ENCODE results near the gene STAT5B. TPM values are rescaled to one million over a fixed set of nuclear protein-coding genes. Genes with fewer than 3 reads are reported as not detected.

The STAT5B gene
- total and polyA plus RNA-seq, 2 of the 13 experiments (the other 11 are each of a cell fraction or from before 2014, with no cell fraction given), result 21.0 to 42.8 TPM

DNA sequence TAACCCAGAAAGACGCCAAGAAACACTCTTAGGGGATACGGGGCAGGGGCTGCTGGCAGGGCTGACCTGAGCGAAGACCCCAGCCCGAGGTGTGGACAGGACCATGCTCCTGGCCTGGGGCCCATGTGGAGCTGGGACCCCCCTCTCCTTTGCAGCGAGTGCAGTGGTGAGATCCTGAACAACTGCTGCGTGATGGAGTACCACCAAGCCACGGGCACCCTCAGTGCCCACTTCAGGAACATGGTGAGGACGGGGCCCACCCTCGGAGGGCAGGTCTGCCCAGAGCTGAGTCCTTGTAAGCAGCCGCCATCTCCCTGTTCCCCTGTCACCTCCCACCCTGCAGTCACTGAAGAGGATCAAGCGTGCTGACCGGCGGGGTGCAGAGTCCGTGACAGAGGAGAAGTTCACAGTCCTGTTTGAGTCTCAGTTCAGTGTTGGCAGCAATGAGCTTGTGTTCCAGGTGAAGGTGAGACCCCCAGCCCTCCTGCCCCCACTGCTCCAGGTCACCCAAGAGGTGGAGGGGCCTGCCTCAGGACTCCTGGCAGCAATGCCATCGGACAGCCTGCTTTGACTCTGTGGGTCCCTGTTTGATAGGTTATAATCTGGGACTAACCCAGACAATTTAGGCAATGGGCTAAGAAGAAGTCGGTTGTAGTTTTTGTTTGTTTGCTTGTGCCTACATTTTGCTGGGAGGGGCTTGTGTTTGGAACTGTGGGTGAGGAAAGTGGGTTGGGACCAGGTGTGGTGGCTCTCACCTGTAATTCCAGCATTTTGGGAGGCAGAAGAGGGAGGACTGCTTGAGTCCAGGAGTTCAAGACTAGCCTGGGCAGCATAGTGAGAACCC, 28.2 kb upstream of the STAT5B start (continued):
- TF ChIP-seq ZNF710 (CRISPR knock-in tag; IDR thresholded peaks at IDR 0.05; ENCODE audit: borderline replicate concordance) (0 out of 2 replicates have a peak, but pooled peaks have one; percentile 46), ETV6 (CRISPR knock-in tag; conservative IDR thresholded peaks at IDR 0.05) (no peak; the same call in 1 of the 2 replicates), IKZF1 (IDR thresholded peaks at IDR 0.05) (no peak), FOXK1 (CRISPR knock-in tag; IDR thresholded peaks at IDR 0.05; ENCODE audit: borderline replicate concordance, low read depth) (no peak), ZBTB33 (CRISPR knock-in tag; IDR thresholded peaks at IDR 0.05) (no peak), HNRNPLL (IDR thresholded peaks at IDR 0.05; ENCODE audit: low read depth, low read length, poor library complexity, severe bottlenecking) (peak; percentile 15), ZNF589 (CRISPR knock-in tag; conservative IDR thresholded peaks at IDR 0.05) (no peak), HNRNPK (IDR thresholded peaks at IDR 0.05; ENCODE audit: low read depth, low read length, poor library complexity, severe bottlenecking) (no peak), MZF1 (CRISPR knock-in tag; IDR thresholded peaks at IDR 0.05; ENCODE audit: borderline replicate concordance) (0 out of 2 replicates have a peak, but pooled peaks have one; percentile 45), HNF4A (CRISPR knock-in tag; IDR thresholded peaks at IDR 0.05) (peak; percentile 96), MIER3 (CRISPR knock-in tag; IDR thresholded peaks at IDR 0.05; ENCODE audit: borderline replicate concordance) (no peak), SKI (IDR thresholded peaks at IDR 0.05; ENCODE audit: partially characterized antibody) (no peak), ZBTB10 (CRISPR knock-in tag; IDR thresholded peaks at IDR 0.05; ENCODE audit: borderline replicate concordance) (no peak), MTA3 (CRISPR knock-in tag; IDR thresholded peaks at IDR 0.05) (no peak)
- TF ChIP-seq, protein P1, sequence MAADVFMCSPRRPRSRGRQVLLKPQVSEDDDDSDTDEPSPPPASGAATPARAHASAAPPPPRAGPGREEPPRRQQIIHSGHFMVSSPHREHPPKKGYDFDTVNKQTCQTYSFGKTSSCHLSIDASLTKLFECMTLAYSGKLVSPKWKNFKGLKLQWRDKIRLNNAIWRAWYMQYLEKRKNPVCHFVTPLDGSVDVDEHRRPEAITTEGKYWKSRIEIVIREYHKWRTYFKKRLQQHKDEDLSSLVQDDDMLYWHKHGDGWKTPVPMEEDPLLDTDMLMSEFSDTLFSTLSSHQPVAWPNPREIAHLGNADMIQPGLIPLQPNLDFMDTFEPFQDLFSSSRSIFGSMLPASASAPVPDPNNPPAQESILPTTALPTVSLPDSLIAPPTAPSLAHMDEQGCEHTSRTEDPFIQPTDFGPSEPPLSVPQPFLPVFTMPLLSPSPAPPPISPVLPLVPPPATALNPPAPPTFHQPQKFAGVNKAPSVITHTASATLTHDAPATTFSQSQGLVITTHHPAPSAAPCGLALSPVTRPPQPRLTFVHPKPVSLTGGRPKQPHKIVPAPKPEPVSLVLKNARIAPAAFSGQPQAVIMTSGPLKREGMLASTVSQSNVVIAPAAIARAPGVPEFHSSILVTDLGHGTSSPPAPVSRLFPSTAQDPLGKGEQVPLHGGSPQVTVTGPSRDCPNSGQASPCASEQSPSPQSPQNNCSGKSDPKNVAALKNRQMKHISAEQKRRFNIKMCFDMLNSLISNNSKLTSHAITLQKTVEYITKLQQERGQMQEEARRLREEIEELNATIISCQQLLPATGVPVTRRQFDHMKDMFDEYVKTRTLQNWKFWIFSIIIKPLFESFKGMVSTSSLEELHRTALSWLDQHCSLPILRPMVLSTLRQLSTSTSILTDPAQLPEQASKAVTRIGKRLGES (CRISPR knock-in tag; IDR thresholded peaks at IDR 0.05; ENCODE audit: borderline replicate concordance), result no peak
- TF ChIP-seq, protein P2, sequence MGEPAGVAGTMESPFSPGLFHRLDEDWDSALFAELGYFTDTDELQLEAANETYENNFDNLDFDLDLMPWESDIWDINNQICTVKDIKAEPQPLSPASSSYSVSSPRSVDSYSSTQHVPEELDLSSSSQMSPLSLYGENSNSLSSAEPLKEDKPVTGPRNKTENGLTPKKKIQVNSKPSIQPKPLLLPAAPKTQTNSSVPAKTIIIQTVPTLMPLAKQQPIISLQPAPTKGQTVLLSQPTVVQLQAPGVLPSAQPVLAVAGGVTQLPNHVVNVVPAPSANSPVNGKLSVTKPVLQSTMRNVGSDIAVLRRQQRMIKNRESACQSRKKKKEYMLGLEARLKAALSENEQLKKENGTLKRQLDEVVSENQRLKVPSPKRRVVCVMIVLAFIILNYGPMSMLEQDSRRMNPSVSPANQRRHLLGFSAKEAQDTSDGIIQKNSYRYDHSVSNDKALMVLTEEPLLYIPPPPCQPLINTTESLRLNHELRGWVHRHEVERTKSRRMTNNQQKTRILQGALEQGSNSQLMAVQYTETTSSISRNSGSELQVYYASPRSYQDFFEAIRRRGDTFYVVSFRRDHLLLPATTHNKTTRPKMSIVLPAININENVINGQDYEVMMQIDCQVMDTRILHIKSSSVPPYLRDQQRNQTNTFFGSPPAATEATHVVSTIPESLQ (CRISPR knock-in tag; conservative IDR thresholded peaks at IDR 0.05), result no peak
